HCT116 (cell line): ENCODE measurements around the gene CCNL2. TPM values are rescaled to one million over a fixed set of nuclear protein-coding genes. Genes with fewer than 3 reads are reported as not detected.
"Not testable (repeated sequence)": the region's sequence is repeated elsewhere in the genome, so short reads cannot be mapped to it uniquely, and the experiment has no call there.

Source experiments
- ATAC-seq: fragments of 200-7000 bp; cut with Tn5 transposase; 2 replicates; pipeline ENCODE4 v1.9.1; 2020; ENCODE audit warnings: mild to moderate bottlenecking, moderate library complexity
- BruUV-seq: library from RNA; stranded (reverse); fragments of 400-500 nt; replicated peaks from 2 replicates; lab custom pipeline; 2021; lab: Mats Ljungman, UMichigan
- CTCF ChIA-PET: fragments of 300-600 bp; sonication (Branson Sonifier 250); formaldehyde crosslinking; loops from one replicate; lab custom pipeline; 2021; ENCODE audit warnings: antibody characterized with exemption; lab: Charles Lee
- POLR2A ChIA-PET: fragments of 300-600, 350-600 bp; sonication (Branson Sonifier 250); formaldehyde crosslinking; loops from one replicate; lab custom pipeline; 2021; ENCODE audit warnings: antibody characterized with exemption; lab: Charles Lee
- RAD21 ChIA-PET, 2 experiments: fragments of 300-600 bp; sonication (Branson Sonifier 250); formaldehyde crosslinking; loops; one replicate each; lab custom pipeline; 2023; ENCODE audit warnings: low total read pairs in 2 of 2; ENCODE audit not compliant: uncharacterized antibody in 2 of 2, unreplicated experiment in 2 of 2, low non-redundant PET in 1 of 2; lab: Charles Lee
- DNase-seq: peaks from one replicate; pipeline ENCODE4 v3.0.0-alpha.2; 2010; ENCODE audit warnings: low read depth, low spot score
- H2AFZ ChIP-seq: fragments of 200-600 bp; shearing (Covaris generic), sonication (generic); 2 replicates; pipeline ENCODE4 v1.6.1; 2017; ENCODE audit warnings: low read depth, mixed run types, mixed read lengths, antibody characterized with exemption, low read length; ENCODE audit not compliant: poor library complexity, severe bottlenecking
- H3K27ac ChIP-seq: 2 replicates; pipeline ENCODE4 v1.5.1; 2012; ENCODE audit warnings: low read depth, low read length
- H3K27me3 ChIP-seq: fragments of 200-600 bp; sonication (generic); 2 replicates; pipeline ENCODE4 v1.6.1; 2016; ENCODE audit warnings: mixed run types, low read length, mixed read lengths; ENCODE audit not compliant: insufficient read depth
- H3K36me3 ChIP-seq, 2 experiments: fragments of 200-500 bp in 1 of 2; fragments of 200-600 bp in 1 of 2; sonication (Bioruptor generic) in 1 of 2; sonication (generic) in 1 of 2; 2 replicates each; pipeline versions ENCODE4 v1.5.1 to v1.6.1; 2014 to 2016; ENCODE audit warnings: low read length in 2 of 2, inconsistent platforms in 1 of 2, mixed read lengths in 1 of 2, mixed run types in 1 of 2; ENCODE audit not compliant: insufficient read depth in 2 of 2, control insufficient read depth in 1 of 2
- H3K4me1 ChIP-seq, 2 experiments: fragments of 200-600 bp in 1 of 2; sonication (generic) in 1 of 2; 2 replicates each; pipeline versions ENCODE4 v1.5.1 to v1.6.1; 2012 to 2017; ENCODE audit warnings: low read length in 2 of 2, inconsistent platforms in 1 of 2, mild to moderate bottlenecking in 1 of 2, mixed read lengths in 1 of 2, mixed run types in 1 of 2, moderate library complexity in 1 of 2; ENCODE audit not compliant: insufficient read depth in 2 of 2, control insufficient read depth in 1 of 2
- H3K4me2 ChIP-seq: fragments of 200-600 bp; sonication (generic); 2 replicates; pipeline ENCODE4 v1.6.1; 2017; ENCODE audit warnings: mixed run types, low read length, mixed read lengths
- H3K4me3 ChIP-seq, 2 experiments: fragments of 200-600 bp in 1 of 2; sonication (generic) in 1 of 2; replicated peaks in 1 of 2; 2 replicates each; pipeline ENCODE4 v1.5.1; 2011 to 2016; ENCODE audit warnings: low read length in 2 of 2, control low read depth in 1 of 2, low read depth in 1 of 2, mild to moderate bottlenecking in 1 of 2, mixed read lengths in 1 of 2, mixed run types in 1 of 2
- H3K79me2 ChIP-seq: fragments of 200-600 bp; sonication (generic); 2 replicates; pipeline ENCODE4 v1.6.1; 2017; ENCODE audit warnings: mild to moderate bottlenecking, mixed run types, low read length, moderate library complexity, mixed read lengths; ENCODE audit not compliant: insufficient read depth
- H3K9ac ChIP-seq: fragments of 200-600 bp; sonication (generic); 2 replicates; pipeline ENCODE4 v1.6.1; 2016; ENCODE audit warnings: low read length, mixed read lengths
- H3K9me2 ChIP-seq: fragments of 200-600 bp; sonication (generic), shearing (Covaris generic); 2 replicates; pipeline ENCODE4 v1.6.1; 2017; ENCODE audit warnings: mixed run types, mild to moderate bottlenecking, moderate library complexity; ENCODE audit not compliant: insufficient read depth
- H3K9me3 ChIP-seq, 2 experiments: fragments of 200-500 bp in 1 of 2; fragments of 200-600 bp in 1 of 2; sonication (Bioruptor generic) in 1 of 2; sonication (generic) in 1 of 2; 2 replicates each; pipeline ENCODE4 v1.6.1; 2014 to 2017; ENCODE audit warnings: low read length in 2 of 2, mixed read lengths in 2 of 2, inconsistent platforms in 1 of 2, low read depth in 1 of 2, mild to moderate bottlenecking in 1 of 2, mixed run types in 1 of 2, moderate library complexity in 1 of 2; ENCODE audit not compliant: control insufficient read depth in 1 of 2, insufficient read depth in 1 of 2
- H4K20me1 ChIP-seq: fragments of 200-600 bp; sonication (generic), shearing (Covaris generic); 2 replicates; pipeline ENCODE4 v1.6.1; 2017; ENCODE audit warnings: mixed run types, mild to moderate bottlenecking, moderate library complexity; ENCODE audit not compliant: insufficient read depth
- CBX3 ChIP-seq: IDR thresholded peaks from 2 replicates; pipeline ENCODE4 v1.6.1; 2012; ENCODE audit warnings: low read depth
- MAX ChIP-seq: IDR thresholded peaks from 2 replicates; pipeline ENCODE4 v1.6.1; 2012
- TCF7L2 ChIP-seq: IDR thresholded peaks from 2 replicates; pipeline ENCODE4 v1.7.0; 2011; ENCODE audit warnings: borderline replicate concordance, inconsistent platforms; ENCODE audit not compliant: insufficient read depth, insufficient read length; ENCODE audit errors: extremely low read depth
- ZBTB33 ChIP-seq: IDR thresholded peaks from 2 replicates; pipeline ENCODE4 v1.6.1; 2011; ENCODE audit warnings: mild to moderate bottlenecking, low read length, moderate library complexity; ENCODE audit not compliant: insufficient replicate concordance; ENCODE audit errors: extremely low read depth
- intact Hi-C: fragments of 100-400 bp; cut with micrococcal nuclease; formaldehyde crosslinking; loops from 2 replicates; pipeline ENCODE4 v1.10.0; 2022
- total RNA-seq: library from RNA; stranded (reverse); gene quantifications from one replicate; pipeline ENCODE4 v1.2.1, GENCODE V29; 2021; ENCODE audit not compliant: unreplicated experiment

CCNL2 gene
- total RNA-seq, 1 experiment from 2014 or later: 173 TPM

GRCh38 chr1:1415751-1416150 is 16.6 kb upstream of the CCNL2 start:
- RAD21 ChIA-PET: no interaction called here
- no peaks in the 10 kb centered on the region for H3K9me2 ChIP-seq
- H4K20me1 ChIP-seq: no peaks in the 10 kb centered on the region
- no peak for TF ChIP-seq TCF7L2
- no peak for TF ChIP-seq CBX3
- TF ChIP-seq ZBTB33: no peak
- no peak for TF ChIP-seq MAX
- no peaks in the 10 kb centered on the region for H3K27me3 ChIP-seq
- H3K4me1 ChIP-seq: no peaks in the 10 kb centered on the region
- H3K9me3 ChIP-seq: peaks cover 0 to 4% of the 10 kb centered on the region in 2 experiments; a peak in 1 of 4 replicates
- H3K79me2 ChIP-seq: no peaks in the 10 kb centered on the region
- POLR2A ChIA-PET: no interaction called here
- H3K4me3 ChIP-seq: no peak overlapping the region
- H3K9ac ChIP-seq: no peak overlapping the region
- ATAC-seq (no peak), DNase-seq (no peak)
- CTCF ChIA-PET: no interaction called here
- no peak overlapping the region for H2AFZ ChIP-seq
- no peaks in the 10 kb centered on the region for H3K36me3 ChIP-seq
- intact Hi-C loops: no loop called here
- no TSS peak for BruUV-seq
- H3K4me2 ChIP-seq: no peak overlapping the region
- no peak overlapping the region for H3K27ac ChIP-seq

DNA sequence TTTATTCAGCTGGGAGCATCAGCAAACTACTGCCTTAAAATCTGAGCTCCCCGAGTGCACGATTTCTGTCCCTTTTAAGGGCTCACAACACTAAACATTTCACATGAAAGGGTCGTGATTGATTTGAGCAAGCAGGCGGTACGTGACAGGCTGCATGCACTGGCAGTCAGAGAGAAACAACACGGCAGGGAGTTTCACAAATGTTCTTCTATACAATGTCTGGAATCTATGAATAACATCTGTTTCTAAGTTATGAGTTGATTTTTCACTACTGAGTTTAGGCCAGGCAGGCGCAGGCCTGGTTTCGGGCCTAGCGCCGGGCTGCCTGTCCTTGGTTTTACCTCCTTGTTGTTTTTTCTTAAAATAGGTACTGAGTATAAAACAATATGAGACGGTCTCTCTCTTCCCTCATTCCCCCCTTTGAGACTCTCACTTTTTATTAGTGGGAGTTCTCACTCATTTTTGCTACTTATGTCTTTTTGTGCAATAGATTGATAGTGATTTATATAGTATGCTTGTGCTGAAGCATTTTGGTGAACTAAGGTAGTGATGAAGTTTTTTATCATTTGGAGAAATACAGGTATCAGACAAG is 13.3 kb upstream of the CCNL2 start:
- H3K27ac ChIP-seq, H3K4me1 ChIP-seq, H3K36me3 ChIP-seq: not testable (repeated sequence)
- 0 out of 2 replicates have a peak, but pooled peaks have one; percentile 19 for TF ChIP-seq CBX3
- TF ChIP-seq, all 23 proteins: peak for 1; not testable (repeated sequence) for 22
- peaks cover 24% of the 10 kb centered on the region for H3K79me2 ChIP-seq
- H3K27me3 ChIP-seq, H3K4me2 ChIP-seq, CTCF ChIA-PET, intact Hi-C loops, DNase-seq, H2AFZ ChIP-seq, H3K9ac ChIP-seq, H3K9me2 ChIP-seq, BruUV-seq, ATAC-seq, RAD21 ChIA-PET, POLR2A ChIA-PET, H3K4me3 ChIP-seq, H4K20me1 ChIP-seq, H3K9me3 ChIP-seq: not testable (repeated sequence)
